Heart left ventricle (tissue), 13 donors: ENCODE measurements around the gene VPS52.
A peak's percentile ranks its signal among the peaks of the same experiment; 100 is the strongest.

ENCODE experiments used
- CTCF ChIP-seq, 12 donors: fragments of 200-600 bp; sonication (generic) in 4 of 12; IDR thresholded peaks; one replicate each; pipeline versions ENCODE4 v1.5.0 to v1.8.0; 2018 to 2022; ENCODE audit warnings: antibody characterized with exemption in 12 of 12, mild to moderate bottlenecking in 5 of 12
- POLR2A ChIP-seq, 2 donors: fragments of 450-650 bp; IDR thresholded peaks; one replicate each; pipeline ENCODE4 v1.6.1; 2017; ENCODE audit warnings: antibody characterized with exemption in 2 of 2, mild to moderate bottlenecking in 2 of 2, moderate library complexity in 2 of 2
- donor health status: ischemic (EF 13 %, LVEDD 7.1; RV severe dilation, severe dysfunction).
- donor health status: DM: no; HTN: yes; CAD: no.
- donor health status: DM: no; HTN: no; CAD: no.
- donor health status: ischemic (EF 25% LVEDD 6.9; RV normal size, moderate dysfunction).
- donor health status: ischemic (EF 25% LVEDD 5.7; RV mildly dilated, moderate dysfunction).
- donor health status: ischemic (EF 35%, LVEDD 5.7; RV mildly dilated, moderate dysfunction).
- donor health status: nonischemic (EF 11% LVEDD 7.7; RV severe dilation, severe dysfunction).
- donor health status: DM: yes; HTN: yes; CAD: no.
- donor health status: PGD.
- donor health status: ischemic (EF 29% LVEDD 5.4; RV normal size, mild dysfunction).
- donor health status: nonischemic (EF 23%, LVEDD 6.1; RV moderate dilation, normal function).

GRCh38 chr6:33299237-33299944 is 27.7 kb upstream of the VPS52 start:
- TF ChIP-seq CTCF (IDR thresholded peaks at IDR 0.05) (peak; percentile 59 to 91 (median 76)), POLR2A (IDR thresholded peaks at IDR 0.05) (peak in 1 of 2 donors; percentile 76)
